ENCODE data around the gene TIMM22.
"Not testable (repeated sequence)": the region's sequence is repeated elsewhere in the genome, so short reads cannot be mapped to it uniquely, and the experiment has no call there.

DNA sequence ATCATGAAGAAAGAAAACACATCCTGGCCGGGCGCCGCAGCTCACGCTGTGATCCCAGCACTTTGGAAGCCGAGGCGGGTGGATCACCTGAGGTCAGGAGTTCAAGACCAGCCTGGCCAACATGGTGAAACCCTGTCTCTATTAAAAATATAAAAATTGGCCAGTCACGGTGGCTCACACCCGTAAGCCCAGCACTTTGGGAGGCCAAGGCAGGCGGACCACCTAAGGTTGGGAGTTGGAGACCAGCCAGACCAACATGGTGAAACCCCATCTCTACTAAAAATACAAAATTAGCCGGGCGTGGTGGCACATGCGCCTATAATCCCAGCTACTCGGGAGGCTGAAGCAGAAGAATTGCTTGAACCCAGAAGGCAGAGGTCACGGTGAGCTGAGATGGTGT is 25.1 kb upstream of the TIMM22 start:
- TF ChIP-seq, protein P1, sequence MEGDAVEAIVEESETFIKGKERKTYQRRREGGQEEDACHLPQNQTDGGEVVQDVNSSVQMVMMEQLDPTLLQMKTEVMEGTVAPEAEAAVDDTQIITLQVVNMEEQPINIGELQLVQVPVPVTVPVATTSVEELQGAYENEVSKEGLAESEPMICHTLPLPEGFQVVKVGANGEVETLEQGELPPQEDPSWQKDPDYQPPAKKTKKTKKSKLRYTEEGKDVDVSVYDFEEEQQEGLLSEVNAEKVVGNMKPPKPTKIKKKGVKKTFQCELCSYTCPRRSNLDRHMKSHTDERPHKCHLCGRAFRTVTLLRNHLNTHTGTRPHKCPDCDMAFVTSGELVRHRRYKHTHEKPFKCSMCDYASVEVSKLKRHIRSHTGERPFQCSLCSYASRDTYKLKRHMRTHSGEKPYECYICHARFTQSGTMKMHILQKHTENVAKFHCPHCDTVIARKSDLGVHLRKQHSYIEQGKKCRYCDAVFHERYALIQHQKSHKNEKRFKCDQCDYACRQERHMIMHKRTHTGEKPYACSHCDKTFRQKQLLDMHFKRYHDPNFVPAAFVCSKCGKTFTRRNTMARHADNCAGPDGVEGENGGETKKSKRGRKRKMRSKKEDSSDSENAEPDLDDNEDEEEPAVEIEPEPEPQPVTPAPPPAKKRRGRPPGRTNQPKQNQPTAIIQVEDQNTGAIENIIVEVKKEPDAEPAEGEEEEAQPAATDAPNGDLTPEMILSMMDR (IDR thresholded peaks at IDR 0.05; ENCODE audit: extremely low read depth in 1 of 2, insufficient read depth in 1 of 2, low read depth in 1 of 2, low read length in 2 of 2) = not testable (repeated sequence)
- not testable (repeated sequence) for TF ChIP-seq POLR2AphosphoS5 (IDR thresholded peaks at IDR 0.05; ENCODE audit: insufficient read depth, low read depth, low read length); FOS (IDR thresholded peaks at IDR 0.05; ENCODE audit: borderline replicate concordance, insufficient read depth, low read length)
